Loucy (cell line): ENCODE results near the gene TRHDE.

Experiments used
- H2AFZ ChIP-seq: fragments of 200-600 bp; sonication (generic); 2 replicates; pipeline ENCODE4 v1.6.0; 2016; ENCODE audit warnings: antibody characterized with exemption, mild to moderate bottlenecking, low read length, moderate library complexity
- H3F3A ChIP-seq: fragments of 200-600 bp; 2 replicates; pipeline ENCODE4 v1.6.0; 2016; ENCODE audit warnings: antibody characterized with exemption, low read depth, mild to moderate bottlenecking
- H3K27me3 ChIP-seq: fragments of 200-600 bp; sonication (generic); 2 replicates; pipeline ENCODE4 v1.6.1; 2014; ENCODE audit warnings: low read length, mild to moderate bottlenecking; ENCODE audit not compliant: insufficient read depth, poor library complexity, severe bottlenecking
- H3K36me3 ChIP-seq: fragments of 200-600 bp; sonication (generic); 2 replicates; pipeline ENCODE4 v1.6.1; 2016; ENCODE audit warnings: low read length; ENCODE audit not compliant: insufficient read depth
- H3K4me1 ChIP-seq: fragments of 200-600 bp; sonication (generic); 2 replicates; pipeline ENCODE4 v1.5.1; 2014; ENCODE audit warnings: low read length, mild to moderate bottlenecking; ENCODE audit not compliant: insufficient read depth, poor library complexity, severe bottlenecking
- H3K4me2 ChIP-seq: fragments of 200-600 bp; sonication (generic); 2 replicates; pipeline ENCODE4 v1.6.0; 2014; ENCODE audit warnings: antibody characterized with exemption, low read length, low read depth, mild to moderate bottlenecking; ENCODE audit not compliant: poor library complexity, severe bottlenecking
- H3K4me3 ChIP-seq: fragments of 200-600 bp; sonication (generic); 2 replicates; pipeline ENCODE4 v1.5.1; 2014; ENCODE audit warnings: low read length, mild to moderate bottlenecking, mixed read lengths; ENCODE audit not compliant: poor library complexity, severe bottlenecking
- H3K79me2 ChIP-seq: fragments of 200-600 bp; sonication (generic); 2 replicates; pipeline ENCODE4 v1.6.1; 2014; ENCODE audit warnings: low read length; ENCODE audit not compliant: insufficient read depth
- H3K9ac ChIP-seq: fragments of 200-600 bp; sonication (generic); 2 replicates; pipeline ENCODE4 v1.6.0; 2014; ENCODE audit warnings: mild to moderate bottlenecking, low read depth, low read length, moderate library complexity; ENCODE audit not compliant: poor library complexity, severe bottlenecking
- H3K9me2 ChIP-seq: fragments of 200-600 bp; sonication (generic); replicated peaks from 2 replicates; pipeline ENCODE4 v1.6.1; 2016; ENCODE audit warnings: low read depth, low read length, mixed read lengths
- H3K9me3 ChIP-seq: fragments of 200-600 bp; sonication (generic); 2 replicates; pipeline ENCODE4 v1.6.1; 2014; ENCODE audit warnings: mild to moderate bottlenecking, antibody characterized with exemption, low read length, low read depth; ENCODE audit not compliant: insufficient read depth
- H4K20me1 ChIP-seq: fragments of 200-600 bp; sonication (generic); 2 replicates; pipeline ENCODE4 v1.6.0; 2014; ENCODE audit warnings: antibody characterized with exemption, low read length, mild to moderate bottlenecking; ENCODE audit not compliant: insufficient read depth, poor library complexity, severe bottlenecking
- CTCF ChIP-seq: fragments of 200-600 bp; sonication (generic); conservative IDR thresholded peaks from 2 replicates; pipeline ENCODE4 v1.5.1; 2014; ENCODE audit warnings: mild to moderate bottlenecking, antibody characterized with exemption, low read length
- EZH2phosphoT487 ChIP-seq: fragments of 200-600 bp; IDR thresholded peaks from 2 replicates; pipeline ENCODE4 v1.6.1; 2018; ENCODE audit warnings: antibody characterized with exemption, mild to moderate bottlenecking, moderate library complexity, borderline replicate concordance

The TRHDE gene

GRCh38 chr12:72289633-72290032, 17.5 kb downstream of the TRHDE start:
- Histone ChIP-seq H3K4me1 (no peaks in the 10 kb centered on the region), H3K9me3 (no peaks in the 10 kb centered on the region), H3K27me3 (no peaks in the 10 kb centered on the region), H4K20me1 (no peaks in the 10 kb centered on the region), H3K9me2 (no peaks in the 10 kb centered on the region), H3F3A (no peaks in the 10 kb centered on the region), H3K36me3 (no peaks in the 10 kb centered on the region), H3K4me3 (no peak overlapping the region), H3K79me2 (no peaks in the 10 kb centered on the region), H3K4me2 (no peak overlapping the region), H3K9ac (no peak overlapping the region), H2AFZ (no peak overlapping the region)
- TF ChIP-seq EZH2phosphoT487 (no peak), CTCF (no peak)

GRCh38 chr12:72291175-72291574, 19.0 kb downstream of the TRHDE start:
- TF ChIP-seq EZH2phosphoT487 (no peak), CTCF (no peak)
- Histone ChIP-seq H4K20me1 (no peaks in the 10 kb centered on the region), H3K27me3 (no peaks in the 10 kb centered on the region), H3K4me3 (no peak overlapping the region), H3K36me3 (no peaks in the 10 kb centered on the region), H3K9me3 (no peaks in the 10 kb centered on the region), H3K79me2 (no peaks in the 10 kb centered on the region), H3K9me2 (no peaks in the 10 kb centered on the region), H3K9ac (no peak overlapping the region), H3K4me2 (no peak overlapping the region), H2AFZ (no peak overlapping the region), H3K4me1 (no peaks in the 10 kb centered on the region), H3F3A (no peaks in the 10 kb centered on the region)

- no peak for TF ChIP-seq EZH2phosphoT487
- no peak for TF ChIP-seq CTCF
- H2AFZ ChIP-seq, result no peak overlapping the region
- no peaks in the 10 kb centered on the region for H3K36me3 ChIP-seq
These were observed 21.5 kb downstream of the TRHDE start for GRCh38 chr12:72293701-72294100.

More at GRCh38 chr12:72293701-72294100, 21.5 kb downstream of the TRHDE start:
- no peaks in the 10 kb centered on the region for H4K20me1 ChIP-seq
- H3K4me2 ChIP-seq, result no peak overlapping the region
- H3K79me2 ChIP-seq, result no peaks in the 10 kb centered on the region
- H3F3A ChIP-seq, result no peaks in the 10 kb centered on the region
- H3K27me3 ChIP-seq, result no peaks in the 10 kb centered on the region
- no peaks in the 10 kb centered on the region for H3K4me1 ChIP-seq
- no peak overlapping the region for H3K9ac ChIP-seq
- no peaks in the 10 kb centered on the region for H3K9me2 ChIP-seq
- no peak overlapping the region for H3K4me3 ChIP-seq
- no peaks in the 10 kb centered on the region for H3K9me3 ChIP-seq
